Small intestine (tissue), 16 donors: Measurements from ENCODE around the gene GPR135. TPM values are rescaled to one million over a fixed set of nuclear protein-coding genes. Genes with fewer than 3 reads are reported as not detected.

Source experiments
- DNase-seq, 2 donors: peaks; one replicate each; pipeline versions ENCODE4 v3.0.0 to v3.0.0-alpha.2; 2013
- FAIRE-seq: peaks from 2 replicates; lab custom pipeline; 2012; peaks lifted over from hg19 to GRCh38; lab: Jason Lieb, UNC
- H3K27ac ChIP-seq, 3 donors: one replicate each; pipeline ENCODE4 v1.5.1; 2013; ENCODE audit warnings: low read length in 2 of 3, mild to moderate bottlenecking in 2 of 3, control low read depth in 1 of 3, inconsistent platforms in 1 of 3, low read depth in 1 of 3, moderate library complexity in 1 of 3
- H3K27me3 ChIP-seq, 3 donors: one replicate each; pipeline ENCODE4 v1.6.1; 2013; ENCODE audit warnings: low read length in 3 of 3, inconsistent platforms in 1 of 3; ENCODE audit not compliant: control insufficient read depth in 3 of 3, insufficient read depth in 3 of 3
- H3K36me3 ChIP-seq, 3 donors: one replicate each; pipeline ENCODE4 v1.6.1; 2013; ENCODE audit warnings: low read length in 3 of 3, inconsistent platforms in 1 of 3, low read depth in 1 of 3, mild to moderate bottlenecking in 1 of 3, moderate library complexity in 1 of 3; ENCODE audit not compliant: control insufficient read depth in 3 of 3, insufficient read depth in 2 of 3
- H3K4me1 ChIP-seq, 3 donors: one replicate each; pipeline ENCODE4 v1.6.1; 2013; ENCODE audit warnings: low read length in 2 of 3, inconsistent platforms in 1 of 3, low read depth in 1 of 3, mild to moderate bottlenecking in 1 of 3, moderate library complexity in 1 of 3; ENCODE audit not compliant: control insufficient read depth in 3 of 3, insufficient read depth in 2 of 3
- H3K4me3 ChIP-seq, 3 donors: one replicate each; pipeline ENCODE4 v1.5.1; 2013; ENCODE audit warnings: low read length in 3 of 3, control low read depth in 1 of 3, inconsistent platforms in 1 of 3, low read depth in 1 of 3, mild to moderate bottlenecking in 1 of 3, moderate library complexity in 1 of 3
- H3K9me3 ChIP-seq, 2 donors: one replicate each; pipeline ENCODE4 v1.6.1; 2013; ENCODE audit warnings: low read depth in 1 of 2, low read length in 1 of 2; ENCODE audit not compliant: control insufficient read depth in 2 of 2, insufficient read depth in 1 of 2
- WGBS, 3 donors: extraction: QIAGEN DNeasy Blood & Tissue Kit; methylation state at CpG; one replicate each; pipeline ENCODE4 v1.1.7; 2013; 5-methylcytosine and 5-hydroxymethylcytosine counted together
- long read RNA-seq, 10 donors: transcript quantifications; one replicate each; lab custom pipeline, GENCODE V29; 2026
- polyA plus RNA-seq, 4 donors: library from polyadenylated mRNA; stranded (reverse) in 3 of 4; unstranded in 1 of 4; fragments of 200-250 nt in 3 of 4; fragments of 120-200 nt in 1 of 4; gene quantifications; one replicate each; pipeline versions ENCODE4 v1.2.1 to v1.2.3, GENCODE V29; 2013
- donor health status: healthy with polysubstance abuse.
- donor health status: control.
- donor health status: control.
- donor health status: Bipolar disorder and iron deficiency.
- donor health status: healthy.

The GPR135 gene, protein sequence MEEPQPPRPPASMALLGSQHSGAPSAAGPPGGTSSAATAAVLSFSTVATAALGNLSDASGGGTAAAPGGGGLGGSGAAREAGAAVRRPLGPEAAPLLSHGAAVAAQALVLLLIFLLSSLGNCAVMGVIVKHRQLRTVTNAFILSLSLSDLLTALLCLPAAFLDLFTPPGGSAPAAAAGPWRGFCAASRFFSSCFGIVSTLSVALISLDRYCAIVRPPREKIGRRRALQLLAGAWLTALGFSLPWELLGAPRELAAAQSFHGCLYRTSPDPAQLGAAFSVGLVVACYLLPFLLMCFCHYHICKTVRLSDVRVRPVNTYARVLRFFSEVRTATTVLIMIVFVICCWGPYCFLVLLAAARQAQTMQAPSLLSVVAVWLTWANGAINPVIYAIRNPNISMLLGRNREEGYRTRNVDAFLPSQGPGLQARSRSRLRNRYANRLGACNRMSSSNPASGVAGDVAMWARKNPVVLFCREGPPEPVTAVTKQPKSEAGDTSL
- 1 to 10 TPM in 1 of 4 donors, under 1 TPM in 2, not detected in 1; 0.22 to 2.9 (median 0.39) TPM for polyA plus RNA-seq
- long read RNA-seq, donor 1: 0 reads
- long read RNA-seq, donor 2, full-length matches to known transcripts: 1 of 1 reads
- long read RNA-seq, donor 2, partial matches to known transcripts: 0 of 1 reads
- long read RNA-seq, donor 2, other reads (novel, unspliced or antisense): 0 of 1 reads
- long read RNA-seq, donor 3, full-length matches to known transcripts: 6 of 6 reads
- long read RNA-seq, donor 3, partial matches to known transcripts: 0 of 6 reads
- long read RNA-seq, donor 3, other reads (novel, unspliced or antisense): 0 of 6 reads
- long read RNA-seq, donor 4, full-length matches to known transcripts: 1 of 1 reads
- long read RNA-seq, donor 4, partial matches to known transcripts: 0 of 1 reads
- long read RNA-seq, donor 4, other reads (novel, unspliced or antisense): 0 of 1 reads
- long read RNA-seq, donor 5: 0 reads
- long read RNA-seq, donor 6: 0 reads
- long read RNA-seq, donor 7: 0 reads
- long read RNA-seq, donor 8: 0 reads
- long read RNA-seq, donor 9: 0 reads
- long read RNA-seq, donor 10, full-length matches to known transcripts: 7 of 7 reads
- long read RNA-seq, donor 10, partial matches to known transcripts: 0 of 7 reads
- long read RNA-seq, donor 10, other reads (novel, unspliced or antisense): 0 of 7 reads

- WGBS, 3 donors: 18 to 21% (median 19%) methylated on average over 40 of the region's 40 CpGs
- Histone ChIP-seq H3K4me3 (peak within 1 kb of the TSS; percentile 51 to 61 (median 51)), H3K27me3 (no peaks in the 10 kb centered on the region), H3K36me3 (peaks cover 0 to 2% (median 0%) of the 10 kb centered on the region in 3 donors), H3K9me3 (no peaks in the 10 kb centered on the region), H3K27ac (peak within 1 kb of the TSS in 1 of 3 donors; percentile 78), H3K4me1 (peaks cover 3 to 7% (median 4%) of the 10 kb centered on the region in 3 donors)
- no peak for FAIRE-seq
- DNase-seq: no peak
Observed at GRCh38 chr14:59465316-59466135, at the start of gene GPR135. GPR135 (minus strand) TSS chr14:59465380; CDS start chr14:59465226, 154 bp downstream.

DNA sequence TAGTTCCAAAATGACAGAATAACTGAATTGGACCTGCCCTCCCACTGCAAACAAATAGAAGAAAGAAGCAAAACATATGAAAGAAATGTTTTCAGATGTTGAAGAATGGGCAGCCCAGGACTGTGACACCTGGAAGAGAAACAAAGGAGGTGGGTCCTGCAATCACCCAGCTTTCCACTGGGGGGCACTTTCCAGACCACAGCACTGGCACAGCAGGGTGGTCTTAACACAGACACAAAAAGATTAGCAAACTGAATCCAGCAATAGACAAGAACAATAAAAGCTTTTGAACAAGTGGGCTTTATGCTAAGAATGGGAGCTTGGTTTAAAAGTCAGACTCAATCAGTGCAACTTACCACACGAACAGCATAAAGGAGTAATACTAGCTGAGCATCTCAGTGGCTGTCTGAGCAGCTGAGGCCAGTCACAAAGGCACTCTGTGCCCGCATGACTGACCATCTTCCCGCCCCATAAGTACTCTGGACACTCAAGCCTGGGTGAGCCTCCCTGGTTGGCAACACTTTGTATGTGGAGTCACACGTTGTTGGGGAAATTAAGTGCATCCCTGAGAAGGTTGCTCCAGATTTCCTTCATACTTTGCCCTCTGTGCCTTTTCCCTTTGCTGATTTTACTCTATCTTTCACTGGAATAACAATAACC, 46.9 kb upstream of the GPR135 start:
- 21 to 61% (median 44%) methylated on average over 4 of the region's 4 CpGs for WGBS, 3 donors
- Histone ChIP-seq H3K27ac (peak overlapping the region in 1 of 3 donors; percentile 79), H3K9me3 (no peaks in the 10 kb centered on the region), H3K27me3 (no peaks in the 10 kb centered on the region), H3K4me3 (no peak overlapping the region), H3K4me1 (peaks cover 0 to 29% (median 0%) of the 10 kb centered on the region in 3 donors), H3K36me3 (no peaks in the 10 kb centered on the region)
- DNase-seq: peak in 1 of 2 donors; percentile 81
- FAIRE-seq: no peak

DNA sequence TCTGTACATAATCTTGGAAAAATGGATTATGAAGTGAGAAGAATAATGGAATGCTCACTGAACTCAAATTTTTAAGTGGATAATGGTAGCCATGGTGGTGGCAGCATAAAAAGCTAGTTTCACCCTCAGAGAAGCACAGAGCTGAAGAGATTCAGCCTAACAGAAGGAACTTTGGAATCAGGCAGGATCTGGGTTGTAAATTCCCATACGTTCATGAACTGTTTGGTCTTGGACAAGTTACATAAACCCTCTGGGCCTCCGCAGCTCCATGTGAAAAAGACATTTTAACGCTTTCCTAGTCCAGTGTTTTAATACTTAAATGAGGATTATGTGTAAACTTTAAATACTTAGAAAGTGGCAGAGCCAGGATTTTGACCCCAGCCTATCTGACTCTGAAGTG, 45.8 kb upstream of the GPR135 start:
- Histone ChIP-seq H3K27ac (peak overlapping the region in 1 of 3 donors; percentile 45), H3K4me1 (peaks cover 0 to 30% (median 0%) of the 10 kb centered on the region in 3 donors), H3K9me3 (no peaks in the 10 kb centered on the region), H3K27me3 (no peaks in the 10 kb centered on the region), H3K36me3 (no peaks in the 10 kb centered on the region), H3K4me3 (no peak overlapping the region)
- FAIRE-seq: no peak
- DNase-seq: peak; percentile 17 to 67
- 5 to 29% (median 19%) methylated on average over 3 of the region's 3 CpGs for WGBS, 3 donors

- Histone ChIP-seq H3K4me3 (no peak overlapping the region), H3K9me3 (no peaks in the 10 kb centered on the region), H3K4me1 (peaks cover 0 to 30% (median 0%) of the 10 kb centered on the region in 3 donors), H3K27me3 (no peaks in the 10 kb centered on the region), H3K36me3 (no peaks in the 10 kb centered on the region), H3K27ac (no peak overlapping the region)
- no peak for DNase-seq
- FAIRE-seq: no peak
- 88 to 90% (median 89%) methylated on average over 2 of the region's 2 CpGs for WGBS, 3 donors
Observed at GRCh38 chr14:59510001-59510400, 44.8 kb upstream of the GPR135 start.

- WGBS, 3 donors: 83 to 91% (median 85%) methylated on average over 3 of the region's 3 CpGs
- no peak for FAIRE-seq
- no peaks in the 10 kb centered on the region for H3K9me3 ChIP-seq
Observed at GRCh38 chr14:59509101-59509500, 43.9 kb upstream of the GPR135 start.

DNA sequence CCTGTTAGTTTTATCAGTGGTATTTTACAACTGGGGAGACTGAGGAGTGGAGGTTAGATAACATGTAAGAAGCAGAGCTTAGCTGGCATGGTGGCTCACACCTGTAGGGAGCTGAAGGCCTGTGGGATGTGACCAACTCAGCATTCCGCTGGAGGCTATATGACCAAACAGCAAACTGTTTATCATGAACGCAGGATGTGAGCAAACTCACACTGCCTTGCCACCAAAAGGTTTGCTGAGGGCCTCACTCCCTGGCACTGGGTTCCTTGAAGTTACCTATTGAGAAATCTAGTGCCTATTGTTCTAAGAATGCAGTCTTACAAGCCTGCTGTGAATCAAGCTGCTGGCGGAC, 42.5 kb upstream of the GPR135 start:
- 82 to 92% (median 89%) methylated on average over 3 of the region's 3 CpGs for WGBS, 3 donors

More at GRCh38 chr14:59509101-59509500, 43.9 kb upstream of the GPR135 start:
- no peak overlapping the region for H3K4me3 ChIP-seq
- no peaks in the 10 kb centered on the region for H3K27me3 ChIP-seq
- DNase-seq: no peak
- no peak overlapping the region for H3K27ac ChIP-seq
- H3K4me1 ChIP-seq: peaks cover 0 to 30% (median 0%) of the 10 kb centered on the region in 3 donors
- H3K36me3 ChIP-seq: peaks cover 0 to 2% (median 1%) of the 10 kb centered on the region in 3 donors

GRCh38 chr14:59507063-59507751, 42.0 kb upstream of the GPR135 start:
- no peaks in the 10 kb centered on the region for H3K27me3 ChIP-seq
- no peak for FAIRE-seq
- peak overlapping the region in 1 of 3 donors; percentile 13 for H3K27ac ChIP-seq
- peak; percentile 70 to 88 for DNase-seq
- no peaks in the 10 kb centered on the region for H3K9me3 ChIP-seq
- H3K4me1 ChIP-seq: peaks cover 0 to 29% (median 0%) of the 10 kb centered on the region in 3 donors
- peaks cover 2 to 6% (median 3%) of the 10 kb centered on the region in 3 donors for H3K36me3 ChIP-seq
- H3K4me3 ChIP-seq: no peak overlapping the region

More for the DNA sequence above, 42.5 kb upstream of the GPR135 start:
- peaks cover 0 to 30% (median 0%) of the 10 kb centered on the region in 3 donors for H3K4me1 ChIP-seq
- H3K27me3 ChIP-seq: no peaks in the 10 kb centered on the region
- DNase-seq (peak in 1 of 2 donors; percentile 21), FAIRE-seq (no peak)
- no peaks in the 10 kb centered on the region for H3K9me3 ChIP-seq
- no peak overlapping the region for H3K4me3 ChIP-seq
- peaks cover 2 to 6% (median 2%) of the 10 kb centered on the region in 3 donors for H3K36me3 ChIP-seq
- H3K27ac ChIP-seq: no peak overlapping the region
